OCI-LY1 (cell line): ENCODE results near the gene PSKH1.

ENCODE experiments used
- H2AFZ ChIP-seq: fragments of 200-600 bp; sonication (generic), shearing (Covaris generic); 2 replicates; pipeline ENCODE4 v1.6.0; 2014; ENCODE audit warnings: antibody characterized with exemption, mild to moderate bottlenecking, low read length
- H3F3A ChIP-seq: fragments of 200-600 bp; sonication (generic), shearing (Covaris generic); 2 replicates; pipeline ENCODE4 v1.6.0; 2014; ENCODE audit warnings: mild to moderate bottlenecking, antibody characterized with exemption, low read length, moderate library complexity; ENCODE audit not compliant: insufficient read depth
- H3K27ac ChIP-seq: fragments of 200-600 bp; sonication (generic); 2 replicates; pipeline ENCODE4 v1.5.1; 2014; ENCODE audit warnings: low read length, mixed run types, mild to moderate bottlenecking, low read depth; ENCODE audit not compliant: poor library complexity, severe bottlenecking
- H3K27me3 ChIP-seq: fragments of 200-600 bp; sonication (generic); 2 replicates; pipeline ENCODE4 v1.6.0; 2014; ENCODE audit warnings: antibody characterized with exemption, mild to moderate bottlenecking, low read length, moderate library complexity; ENCODE audit not compliant: insufficient read depth
- H3K36me3 ChIP-seq: fragments of 200-600 bp; sonication (generic); 2 replicates; pipeline ENCODE4 v1.6.1; 2014; ENCODE audit warnings: mild to moderate bottlenecking, antibody characterized with exemption, low read length, moderate library complexity, mixed read lengths; ENCODE audit not compliant: insufficient read depth
- H3K4me1 ChIP-seq: fragments of 200-600 bp; sonication (generic); 2 replicates; pipeline ENCODE4 v1.5.1; 2014; ENCODE audit warnings: mild to moderate bottlenecking, low read length, moderate library complexity; ENCODE audit not compliant: insufficient read depth, severe bottlenecking
- H3K4me2 ChIP-seq: fragments of 200-600 bp; sonication (generic), shearing (Covaris generic); 2 replicates; pipeline ENCODE4 v1.6.1; 2014; ENCODE audit warnings: low read length
- H3K4me3 ChIP-seq: fragments of 200-600 bp; sonication (generic); 2 replicates; pipeline ENCODE4 v1.5.1; 2014; ENCODE audit warnings: low read length, low read depth, mild to moderate bottlenecking, mixed read lengths; ENCODE audit not compliant: poor library complexity, severe bottlenecking
- H3K79me2 ChIP-seq: fragments of 200-600 bp; shearing (Covaris generic); 2 replicates; pipeline ENCODE4 v1.6.1; 2016; ENCODE audit warnings: mixed run types, low read length, mixed read lengths; ENCODE audit not compliant: insufficient read depth
- H3K9ac ChIP-seq: fragments of 200-600 bp; sonication (generic), shearing (Covaris generic); 2 replicates; pipeline ENCODE4 v1.6.1; 2014; ENCODE audit warnings: mild to moderate bottlenecking, low read length, mixed read lengths
- H3K9me2 ChIP-seq: fragments of 200-600 bp; sonication (generic), shearing (Covaris generic); 2 replicates; pipeline ENCODE4 v1.6.1; 2014; ENCODE audit warnings: low read depth, mild to moderate bottlenecking, low read length, mixed read lengths
- H3K9me3 ChIP-seq: fragments of 200-600 bp; shearing (Covaris generic); 2 replicates; pipeline ENCODE4 v1.6.1; 2014; ENCODE audit warnings: low read length, mixed read lengths
- H4K20me1 ChIP-seq: fragments of 200-600 bp; sonication (generic), shearing (Covaris generic); 2 replicates; pipeline ENCODE4 v1.6.0; 2016; ENCODE audit warnings: mild to moderate bottlenecking, low read length; ENCODE audit not compliant: insufficient read depth
- EZH2 ChIP-seq: fragments of 200-600 bp; sonication (generic), shearing (Covaris generic); IDR thresholded peaks from 2 replicates; pipeline ENCODE4 v1.8.0; 2017; ENCODE audit warnings: borderline replicate concordance, mixed run types, mild to moderate bottlenecking, antibody characterized with exemption, low read length, moderate library complexity, mixed read lengths
- TF ChIP-seq, protein P1 (sequence below): fragments of 200-600 bp; sonication (generic), shearing (Covaris generic); IDR thresholded peaks from 2 replicates; pipeline ENCODE4 v1.5.1; 2017; ENCODE audit warnings: mild to moderate bottlenecking, antibody characterized with exemption, low read length, moderate library complexity, mixed read lengths

PSKH1 gene

GRCh38 chr16:67892899-67893742, at the start of gene PSKH1:
TSS of gene PSKH1 (plus strand) at chr16:67893254. CDS start at chr16:67908750, 15,496 bp downstream.
- no peak within 1 kb of the TSS for H2AFZ ChIP-seq
- H3K9ac ChIP-seq = peak within 1 kb of the TSS; percentile 88
- H3K4me3 ChIP-seq = peak within 1 kb of the TSS; percentile 91
- peaks cover 19% of the 10 kb centered on the region for H3K79me2 ChIP-seq
- H3K9me3 ChIP-seq = no peaks in the 10 kb centered on the region
- H3K4me1 ChIP-seq = peaks cover 19% of the 10 kb centered on the region
- H3K27ac ChIP-seq = no peak within 1 kb of the TSS
- no peaks in the 10 kb centered on the region for H3K9me2 ChIP-seq
- no peaks in the 10 kb centered on the region for H3K36me3 ChIP-seq
- no peak for TF ChIP-seq EZH2
- TF ChIP-seq, protein P1, sequence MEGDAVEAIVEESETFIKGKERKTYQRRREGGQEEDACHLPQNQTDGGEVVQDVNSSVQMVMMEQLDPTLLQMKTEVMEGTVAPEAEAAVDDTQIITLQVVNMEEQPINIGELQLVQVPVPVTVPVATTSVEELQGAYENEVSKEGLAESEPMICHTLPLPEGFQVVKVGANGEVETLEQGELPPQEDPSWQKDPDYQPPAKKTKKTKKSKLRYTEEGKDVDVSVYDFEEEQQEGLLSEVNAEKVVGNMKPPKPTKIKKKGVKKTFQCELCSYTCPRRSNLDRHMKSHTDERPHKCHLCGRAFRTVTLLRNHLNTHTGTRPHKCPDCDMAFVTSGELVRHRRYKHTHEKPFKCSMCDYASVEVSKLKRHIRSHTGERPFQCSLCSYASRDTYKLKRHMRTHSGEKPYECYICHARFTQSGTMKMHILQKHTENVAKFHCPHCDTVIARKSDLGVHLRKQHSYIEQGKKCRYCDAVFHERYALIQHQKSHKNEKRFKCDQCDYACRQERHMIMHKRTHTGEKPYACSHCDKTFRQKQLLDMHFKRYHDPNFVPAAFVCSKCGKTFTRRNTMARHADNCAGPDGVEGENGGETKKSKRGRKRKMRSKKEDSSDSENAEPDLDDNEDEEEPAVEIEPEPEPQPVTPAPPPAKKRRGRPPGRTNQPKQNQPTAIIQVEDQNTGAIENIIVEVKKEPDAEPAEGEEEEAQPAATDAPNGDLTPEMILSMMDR = no peak
- peak within 1 kb of the TSS; percentile 78 for H3K4me2 ChIP-seq
- no peaks in the 10 kb centered on the region for H3F3A ChIP-seq
- H3K27me3 ChIP-seq = no peaks in the 10 kb centered on the region
- H4K20me1 ChIP-seq = no peaks in the 10 kb centered on the region

GRCh38 chr16:67843343-67843765, 49.7 kb upstream of the PSKH1 start:
- Histone ChIP-seq H3K4me1 (peaks cover 49% of the 10 kb centered on the region), H3K9ac (peak overlapping the region; percentile 90), H4K20me1 (no peaks in the 10 kb centered on the region), H2AFZ (no peak overlapping the region), H3F3A (no peaks in the 10 kb centered on the region), H3K27me3 (no peaks in the 10 kb centered on the region), H3K79me2 (peaks cover 13% of the 10 kb centered on the region), H3K9me2 (no peaks in the 10 kb centered on the region), H3K9me3 (no peaks in the 10 kb centered on the region), H3K27ac (peak overlapping the region; percentile 87), H3K4me3 (peak overlapping the region; percentile 95), H3K4me2 (peak overlapping the region; percentile 92), H3K36me3 (no peaks in the 10 kb centered on the region; the same call in 1 of the 2 replicates)
- TF ChIP-seq, protein P1 = no peak
- no peak for TF ChIP-seq EZH2

DNA sequence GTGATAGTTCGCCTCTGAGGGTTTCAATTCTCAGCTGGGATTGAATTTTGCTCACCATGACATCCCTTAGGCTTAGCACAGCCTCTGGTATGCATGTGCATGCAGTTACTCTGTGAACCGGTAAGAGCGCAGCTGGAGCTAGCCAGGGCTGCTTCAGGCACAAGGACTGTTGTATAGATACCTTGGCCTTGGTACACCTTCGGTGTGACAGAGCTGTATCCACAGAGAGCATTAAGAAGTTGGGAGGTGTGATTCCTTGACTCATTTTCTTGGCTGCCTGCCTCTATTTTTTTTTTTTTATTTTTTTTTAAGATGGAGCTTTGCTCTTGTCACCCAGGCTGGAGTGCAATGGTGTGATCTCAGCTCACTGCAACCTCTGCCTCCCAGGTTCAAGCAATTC, 48.6 kb upstream of the PSKH1 start:
- peak overlapping the region; percentile 95 for H3K4me3 ChIP-seq
- TF ChIP-seq, protein P1 = peak; percentile 33; the same call in 1 of the 2 replicates
- TF ChIP-seq EZH2 = no peak
- H3K4me2 ChIP-seq = peak overlapping the region; percentile 92
- no peaks in the 10 kb centered on the region for H3K27me3 ChIP-seq
- H3K4me1 ChIP-seq = peaks cover 49% of the 10 kb centered on the region
- H2AFZ ChIP-seq = no peak overlapping the region
- peaks cover 21% of the 10 kb centered on the region for H3K79me2 ChIP-seq
- H3K36me3 ChIP-seq = peaks cover 6% of the 10 kb centered on the region
- H4K20me1 ChIP-seq = no peaks in the 10 kb centered on the region
- no peaks in the 10 kb centered on the region for H3F3A ChIP-seq
- no peaks in the 10 kb centered on the region for H3K9me3 ChIP-seq
- peak overlapping the region; percentile 87 for H3K27ac ChIP-seq
- H3K9ac ChIP-seq = peak overlapping the region; percentile 90; the same call in 1 of the 2 replicates
- no peaks in the 10 kb centered on the region for H3K9me2 ChIP-seq
